Measurements from ENCODE around the gene OR52E4.
A peak's percentile ranks its signal among the peaks of the same experiment; 100 is the strongest.

The OR52E4 gene

GRCh38 chr11:5880329-5880728 lies at the start of gene OR52E4:
Gene OR52E4 (plus strand): TSS chr11:5880629. CDS start chr11:5884293, 3,664 bp downstream.
- DNase-seq = no peak

- no peak for DNase-seq
These were observed 49.1 kb upstream of the OR52E4 start for GRCh38 chr11:5831196-5831829.

DNA sequence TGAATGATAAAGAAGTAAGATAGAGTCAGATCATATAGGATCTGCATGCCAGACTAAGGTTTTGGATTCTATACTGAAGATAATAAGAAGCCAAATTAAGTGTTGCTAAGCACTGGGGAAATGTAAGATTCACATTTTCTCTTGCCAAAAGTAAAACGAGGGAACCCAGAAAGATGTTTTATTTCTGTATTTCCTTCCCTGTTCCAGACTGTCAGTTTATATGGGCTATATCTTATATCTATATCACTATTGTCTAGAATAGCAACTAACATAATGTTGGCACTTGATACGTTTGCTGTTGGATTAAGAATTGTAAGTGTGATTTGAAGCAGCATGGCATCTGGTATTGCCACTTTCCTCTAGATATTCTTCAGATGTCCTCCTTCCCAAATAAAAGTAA lies 47.0 kb upstream of the OR52E4 start:
- no peak for DNase-seq

DNA sequence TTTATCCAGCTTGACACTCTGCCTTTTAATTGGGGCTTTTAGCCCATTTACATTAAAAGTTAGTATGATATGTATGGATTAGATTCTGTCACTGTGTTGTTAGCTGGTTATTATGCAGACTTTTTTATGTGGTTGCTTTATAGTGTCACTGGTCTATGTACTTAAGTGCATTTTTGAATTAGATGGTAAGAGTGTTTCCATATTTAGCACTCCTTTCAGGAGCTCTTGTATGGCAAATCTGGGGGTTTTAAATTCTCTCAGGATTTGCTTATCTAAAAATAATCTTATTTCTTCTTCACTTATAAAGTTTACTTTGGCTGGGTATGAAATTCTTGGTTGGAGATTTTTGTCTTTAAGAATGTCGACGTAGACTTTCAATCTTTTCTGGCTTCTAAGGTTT lies 42.7 kb upstream of the OR52E4 start:
- no peak for DNase-seq

DNA sequence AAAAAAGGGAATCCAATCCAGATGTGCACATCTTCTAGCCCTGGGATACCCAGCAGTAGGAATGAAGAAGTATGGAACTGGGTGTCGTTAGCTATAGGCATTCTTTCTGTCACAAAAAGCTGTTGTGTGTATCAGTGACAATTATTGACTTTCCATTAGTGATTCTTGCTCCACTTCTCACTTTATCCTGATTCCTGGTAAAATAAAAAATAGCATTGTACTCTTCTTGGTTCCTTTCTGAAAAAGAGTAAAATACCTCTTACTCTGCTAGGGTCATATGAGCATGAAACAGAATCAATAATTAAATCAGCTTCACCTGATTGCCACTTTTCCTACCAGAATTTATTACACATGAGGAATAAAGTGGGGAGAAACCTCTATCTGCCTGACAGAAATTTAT lies 38.6 kb upstream of the OR52E4 start, which contains the start of gene OR52E6:
OR52E6 (minus strand) TSS at position 101 of the 400 bp plus-strand sequence; CDS start at position 101, 0 bp downstream.
- no peak for DNase-seq

DNA sequence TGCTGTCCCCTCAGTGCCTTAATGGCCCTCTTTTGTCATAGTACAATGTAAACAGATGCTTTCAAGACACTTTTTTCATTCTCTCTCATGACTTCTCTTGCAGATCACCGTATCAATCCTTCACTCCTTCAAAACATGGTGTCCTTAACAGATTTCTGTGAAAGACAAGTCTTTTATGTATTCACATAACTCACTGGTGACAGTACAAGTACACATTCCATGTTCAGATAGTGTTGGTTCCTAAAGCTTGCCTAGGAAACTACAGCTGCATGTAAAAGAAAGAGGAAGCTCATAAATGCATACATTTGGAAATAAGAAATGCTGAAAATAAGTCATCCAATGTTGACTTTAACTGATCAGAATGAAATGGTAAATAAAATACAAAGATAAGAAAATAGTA lies 33.7 kb upstream of the OR52E4 start:
- no peak for DNase-seq

DNA sequence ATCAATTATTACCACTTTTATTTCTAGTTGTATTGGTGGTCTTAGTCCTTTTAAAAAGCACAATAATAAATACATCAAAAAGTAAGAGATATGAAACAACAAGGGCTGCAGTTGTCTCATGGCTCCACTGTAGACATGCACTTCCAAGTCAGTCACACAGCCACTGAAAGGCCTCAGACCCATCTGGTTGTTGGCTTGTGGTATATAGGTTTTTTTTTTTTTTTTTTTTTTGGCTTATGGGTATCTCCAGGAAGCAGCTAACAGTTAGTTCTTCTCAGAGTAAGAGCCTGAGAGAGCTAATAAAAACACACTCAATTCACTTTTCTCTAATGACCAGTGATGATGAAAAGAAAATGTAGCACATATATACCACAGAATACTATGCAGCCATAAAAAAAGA lies 32.7 kb upstream of the OR52E4 start:
- DNase-seq = no peak

DNA sequence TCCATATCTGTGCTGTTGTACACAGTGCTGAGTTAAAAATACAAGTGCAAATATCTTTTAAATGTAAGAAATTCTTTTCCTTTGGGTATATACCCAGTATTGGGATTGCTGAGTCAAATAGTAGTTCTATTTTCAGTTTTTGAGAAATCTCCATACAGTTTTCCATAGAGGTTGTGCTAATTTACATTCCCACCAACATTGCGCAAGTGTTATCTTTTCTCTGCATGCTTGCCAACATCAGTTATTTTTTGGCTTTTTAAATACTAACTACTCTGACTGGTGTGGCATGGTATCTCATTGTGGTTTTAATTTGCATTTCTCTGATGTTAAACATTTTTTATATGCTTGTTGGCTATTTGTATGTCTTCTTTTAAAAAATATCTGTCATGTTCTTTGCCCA lies 29.4 kb upstream of the OR52E4 start:
- no peak for DNase-seq

GRCh38 chr11:5857590-5857989 lies 22.8 kb upstream of the OR52E4 start, which contains the start of gene OR52E8:
Gene OR52E8 (minus strand): TSS chr11:5857690. CDS start chr11:5857690, 0 bp downstream.
- DNase-seq = no peak

DNA sequence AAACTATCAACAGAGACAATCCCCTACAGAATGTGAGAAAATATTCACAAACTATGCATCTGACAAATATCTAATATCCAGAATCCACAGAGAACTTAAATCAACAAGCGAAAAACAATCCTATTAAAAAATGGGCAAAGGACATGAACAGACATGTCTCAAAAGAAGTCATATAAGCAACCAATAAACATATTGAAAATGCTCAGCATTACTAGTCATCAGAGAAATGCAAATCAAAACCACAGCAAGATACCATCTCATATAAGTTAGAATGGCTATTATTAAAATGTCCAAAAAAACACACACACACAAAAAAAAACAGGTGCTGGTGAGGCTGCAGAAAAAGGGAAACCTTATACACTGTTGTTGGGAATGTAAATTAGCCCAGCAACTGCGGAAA lies 14.6 kb upstream of the OR52E4 start:
- no peak for DNase-seq

DNA sequence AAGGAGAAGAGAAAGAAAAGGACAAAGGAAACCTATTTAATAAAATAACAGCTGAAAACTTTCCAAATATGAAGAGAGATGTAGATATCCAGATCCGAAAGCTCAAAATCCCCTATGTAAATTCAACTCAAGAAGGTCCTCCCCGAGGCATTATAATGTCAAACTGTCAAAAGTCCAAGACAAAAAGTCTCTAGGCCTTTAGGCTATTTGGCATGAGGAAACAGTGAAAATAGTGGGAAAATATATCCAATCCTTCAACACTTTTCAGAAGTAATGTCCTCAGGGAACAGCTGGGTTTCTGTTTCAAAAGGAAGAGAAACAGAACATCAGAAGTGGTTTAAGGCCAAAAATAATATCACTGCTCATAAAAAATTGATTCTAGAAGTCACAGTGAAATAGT lies 1.9 kb upstream of the OR52E4 start:
- no peak for DNase-seq

GRCh38 chr11:5881756-5882155 lies 1.3 kb downstream of the OR52E4 start:
- no peak for DNase-seq

DNA sequence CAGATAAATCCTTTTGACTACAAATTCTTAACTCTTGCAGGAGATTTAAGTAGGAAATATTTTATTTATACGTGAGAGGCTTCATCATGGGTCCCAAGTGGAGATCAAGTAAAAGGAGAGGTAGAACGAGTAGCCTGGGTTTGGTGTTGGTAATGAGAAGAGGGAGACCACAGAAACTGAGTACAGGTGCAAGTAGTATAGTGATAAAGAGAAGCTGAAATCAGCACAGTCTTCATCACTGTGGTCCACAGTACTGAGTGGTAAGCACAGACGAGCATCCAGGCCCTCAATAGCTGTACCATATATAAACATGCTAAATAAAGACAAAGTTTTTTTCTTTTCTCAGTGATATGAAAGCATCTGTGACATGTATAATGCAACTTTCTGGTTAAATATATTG lies 6.7 kb downstream of the OR52E4 start:
- no peak for DNase-seq

- DNase-seq = no peak
These were observed 7.2 kb downstream of the OR52E4 start for GRCh38 chr11:5887661-5888060.

- no peak for DNase-seq
These were observed 10.9 kb downstream of the OR52E4 start for GRCh38 chr11:5891216-5891800.

DNA sequence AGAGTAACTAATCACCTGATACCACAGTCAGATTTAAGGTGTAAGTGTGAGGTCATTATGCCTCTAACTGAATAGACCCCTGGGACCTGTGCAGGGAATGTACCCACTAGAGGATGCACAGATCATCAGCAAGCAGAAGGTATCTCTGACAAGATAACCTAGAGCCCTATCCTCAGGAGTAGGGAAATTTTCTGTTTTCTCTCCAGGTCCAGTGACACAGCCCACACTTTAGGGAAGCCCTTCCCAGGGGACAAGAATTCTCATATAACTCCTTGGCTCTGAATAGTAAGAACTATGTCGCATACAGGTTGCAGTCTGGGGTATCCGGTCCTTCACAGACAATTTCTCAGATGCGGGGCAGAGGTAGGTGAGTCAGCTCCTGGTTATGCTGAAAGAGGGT lies 12.5 kb downstream of the OR52E4 start, which contains the start of gene OR52E5:
OR52E5 (plus strand) TSS at position 301 of the 400 bp plus-strand sequence. CDS start 7,569 bp downstream, outside the sequence.
- DNase-seq = no peak

DNA sequence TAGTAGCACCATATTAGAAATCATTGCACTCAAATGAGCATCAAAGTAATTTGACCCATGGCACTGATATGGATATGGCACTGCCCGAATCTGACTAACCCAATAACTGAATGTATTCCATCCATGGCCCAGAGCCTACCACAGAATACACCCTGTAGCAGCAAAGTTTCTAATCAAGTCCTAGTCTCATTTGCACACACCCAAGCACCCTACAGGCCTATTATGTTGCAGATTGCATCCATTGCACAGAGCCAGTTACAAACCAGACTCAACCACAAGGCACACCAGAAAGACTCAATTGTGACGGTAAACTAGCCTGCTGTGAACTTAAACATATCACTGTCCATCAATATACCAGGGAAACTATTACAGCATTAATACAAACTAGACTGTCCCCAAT lies 19.1 kb downstream of the OR52E4 start:
- no peak for DNase-seq

DNA sequence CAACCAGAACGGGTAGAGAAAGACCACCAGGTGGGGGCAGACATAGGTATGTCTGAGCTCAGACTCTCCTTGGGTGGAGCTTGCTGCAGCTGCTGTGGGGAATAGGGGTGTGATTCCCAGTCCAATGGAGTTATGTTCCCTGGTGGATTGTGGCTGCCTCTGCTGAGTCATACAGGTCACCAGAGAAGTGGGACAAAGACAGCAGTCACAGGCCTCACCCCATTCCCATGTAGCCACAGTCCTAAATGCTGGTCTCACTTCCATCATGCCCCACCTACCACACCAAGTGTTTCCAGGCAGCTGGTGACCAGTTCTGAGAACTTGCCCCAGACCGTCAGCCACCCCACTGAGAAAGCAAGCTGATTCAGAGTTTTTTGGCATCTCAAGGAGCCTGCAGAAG lies 30.1 kb downstream of the OR52E4 start:
- no peak for DNase-seq

DNA sequence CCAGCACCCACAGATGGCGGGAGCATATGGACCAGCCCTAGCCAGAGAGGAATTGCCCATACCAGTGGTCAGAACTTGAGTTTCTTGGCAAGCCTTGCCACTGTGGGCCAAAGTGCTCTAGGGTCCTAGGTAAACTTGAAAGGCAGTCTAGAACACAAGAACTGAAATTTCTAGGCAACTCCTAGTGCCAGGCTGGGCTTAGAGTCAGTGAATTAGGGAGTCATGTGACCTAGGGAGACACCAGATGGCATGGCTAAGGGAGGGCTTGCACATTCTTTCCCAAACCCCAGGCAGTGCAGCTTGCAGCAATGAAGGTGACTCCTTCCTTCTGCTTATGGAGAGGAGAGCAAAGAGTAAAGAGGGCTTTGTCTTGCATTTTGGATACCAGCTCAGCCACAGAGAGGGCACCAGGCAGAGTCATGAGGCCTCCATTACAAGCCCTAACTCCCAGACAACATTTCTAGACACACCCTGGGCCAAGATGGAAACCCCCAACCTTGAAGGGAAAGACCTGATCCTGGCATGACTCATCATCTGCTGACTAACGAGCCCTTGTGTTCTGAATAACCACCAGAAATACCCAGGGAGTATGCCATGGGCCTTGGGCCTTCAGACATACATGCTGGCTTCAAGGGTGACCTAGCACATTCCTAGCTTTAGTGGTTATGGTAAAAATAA lies 42.5 kb downstream of the OR52E4 start:
- peak; percentile 2 for DNase-seq

DNA sequence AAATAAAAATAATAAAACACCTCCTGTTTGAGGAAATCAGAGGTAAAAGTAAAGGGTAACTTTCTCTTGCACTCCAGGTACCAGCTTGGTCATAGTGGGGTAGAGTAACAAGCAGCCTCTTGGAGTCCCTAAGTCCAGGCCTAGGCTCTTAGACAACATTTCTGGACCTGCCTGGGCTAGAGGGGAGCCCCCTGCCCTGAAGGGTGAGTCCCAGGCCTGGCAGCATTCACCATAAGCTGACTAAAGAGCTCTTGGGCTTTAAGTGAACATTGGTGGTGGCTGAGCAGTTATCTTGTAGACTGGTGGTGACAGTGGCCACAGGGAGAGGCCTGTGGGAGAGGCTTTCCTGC lies 43.0 kb downstream of the OR52E4 start:
- DNase-seq = no peak

- no peak for DNase-seq
These were observed 43.4 kb downstream of the OR52E4 start for GRCh38 chr11:5923794-5924193.

- DNase-seq = no peak
These were observed 47.8 kb downstream of the OR52E4 start for GRCh38 chr11:5928271-5928670.

GRCh38 chr11:5928811-5929210 lies 48.4 kb downstream of the OR52E4 start:
- DNase-seq = no peak
